Peyer's patch (tissue), 4 donors: ENCODE measurements around the gene DOCK8.

Experiments used
- POLR2A ChIP-seq, 2 donors: fragments of 450-650 bp; IDR thresholded peaks; one replicate each; pipeline ENCODE4 v1.5.1; 2017; ENCODE audit warnings: antibody characterized with exemption in 2 of 2, mild to moderate bottlenecking in 2 of 2, moderate library complexity in 2 of 2
- TF ChIP-seq, protein P1 (sequence below), 6 experiments: fragments of 450-650 bp in 4 of 6; fragments of 200-600 bp in 2 of 6; sonication (generic) in 1 of 6; IDR thresholded peaks; one replicate each; pipeline ENCODE4 v1.5.1; 2017 to 2019; ENCODE audit warnings: antibody characterized with exemption in 6 of 6, mild to moderate bottlenecking in 3 of 6, moderate library complexity in 1 of 6

DNA sequence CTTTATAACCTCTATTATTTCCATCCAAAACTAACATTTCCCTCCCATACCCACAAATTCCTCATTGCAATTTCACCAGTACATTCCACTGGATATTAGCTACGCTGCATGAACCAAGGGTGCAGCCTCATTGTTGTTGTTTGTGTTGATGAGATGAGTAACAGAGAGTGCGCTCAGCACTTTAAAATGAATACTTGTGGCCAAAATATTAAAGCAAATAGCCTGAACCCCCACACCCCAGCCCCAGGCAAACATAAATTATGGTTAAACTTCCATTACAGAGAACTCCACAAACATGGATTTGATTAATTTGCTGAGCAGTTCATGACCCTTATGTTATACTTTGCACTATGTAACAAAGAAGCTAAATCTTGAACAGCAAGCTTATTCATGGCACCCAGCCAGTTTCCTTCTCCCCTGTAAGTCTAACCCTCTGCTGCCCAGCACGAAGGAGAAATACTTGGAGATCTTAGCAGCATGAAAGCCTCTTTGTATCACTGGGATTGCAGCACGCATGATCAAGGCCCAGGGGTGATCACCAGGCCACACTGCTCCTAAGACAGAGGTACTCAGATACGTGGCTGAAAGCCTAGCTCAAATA is 205.0 kb downstream of the DOCK8 start:
- TF ChIP-seq, protein P1, sequence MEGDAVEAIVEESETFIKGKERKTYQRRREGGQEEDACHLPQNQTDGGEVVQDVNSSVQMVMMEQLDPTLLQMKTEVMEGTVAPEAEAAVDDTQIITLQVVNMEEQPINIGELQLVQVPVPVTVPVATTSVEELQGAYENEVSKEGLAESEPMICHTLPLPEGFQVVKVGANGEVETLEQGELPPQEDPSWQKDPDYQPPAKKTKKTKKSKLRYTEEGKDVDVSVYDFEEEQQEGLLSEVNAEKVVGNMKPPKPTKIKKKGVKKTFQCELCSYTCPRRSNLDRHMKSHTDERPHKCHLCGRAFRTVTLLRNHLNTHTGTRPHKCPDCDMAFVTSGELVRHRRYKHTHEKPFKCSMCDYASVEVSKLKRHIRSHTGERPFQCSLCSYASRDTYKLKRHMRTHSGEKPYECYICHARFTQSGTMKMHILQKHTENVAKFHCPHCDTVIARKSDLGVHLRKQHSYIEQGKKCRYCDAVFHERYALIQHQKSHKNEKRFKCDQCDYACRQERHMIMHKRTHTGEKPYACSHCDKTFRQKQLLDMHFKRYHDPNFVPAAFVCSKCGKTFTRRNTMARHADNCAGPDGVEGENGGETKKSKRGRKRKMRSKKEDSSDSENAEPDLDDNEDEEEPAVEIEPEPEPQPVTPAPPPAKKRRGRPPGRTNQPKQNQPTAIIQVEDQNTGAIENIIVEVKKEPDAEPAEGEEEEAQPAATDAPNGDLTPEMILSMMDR (IDR thresholded peaks at IDR 0.05) = no peak
- no peak for TF ChIP-seq POLR2A (IDR thresholded peaks at IDR 0.05)
